SK-N-SH treated with all-trans-retinoic acid at 6 μM for 48 hours (cell line): ENCODE measurements around the gene ROCK2.

Experiments
- ARNTL ChIP-seq: fragments of 450-650 bp; formaldehyde crosslinking; IDR thresholded peaks from 2 replicates; pipeline ENCODE4 v1.5.0; 2020; ENCODE audit warnings: low read depth, mild to moderate bottlenecking, moderate library complexity, borderline replicate concordance
- BACH2 ChIP-seq: fragments of 250-450 bp; sonication (Bioruptor Pico); IDR thresholded peaks from 2 replicates; pipeline ENCODE4 v1.9.0; 2021; ENCODE audit warnings: mild to moderate bottlenecking, borderline replicate concordance
- CSDC2 ChIP-seq: fragments of 250-450 bp; sonication (Bioruptor Pico); IDR thresholded peaks from 2 replicates; pipeline ENCODE4 v1.5.0; 2020; ENCODE audit warnings: mild to moderate bottlenecking, moderate library complexity
- ESRRG ChIP-seq: fragments of 250-450 bp; sonication (Bioruptor Pico); IDR thresholded peaks from 2 replicates; pipeline ENCODE4 v1.6.1; 2021; ENCODE audit warnings: mild to moderate bottlenecking
- ISL1 ChIP-seq: fragments of 250-450 bp; sonication (Bioruptor Pico); IDR thresholded peaks from 2 replicates; pipeline ENCODE4 v2.1.2; 2022; ENCODE audit warnings: mild to moderate bottlenecking, moderate library complexity
- OSR1 ChIP-seq: fragments of 250-450 bp; sonication (Bioruptor Pico); IDR thresholded peaks from 2 replicates; pipeline ENCODE4 v1.8.0; 2022; ENCODE audit warnings: moderate library complexity, mild to moderate bottlenecking, inconsistent platforms
- PATZ1 ChIP-seq: fragments of 250-450 bp; sonication (Bioruptor Pico); IDR thresholded peaks from 2 replicates; pipeline ENCODE4 v1.8.0; 2020; ENCODE audit warnings: mild to moderate bottlenecking, moderate library complexity, borderline replicate concordance
- RARB ChIP-seq: fragments of 250-450 bp; sonication (Bioruptor Pico); IDR thresholded peaks from 2 replicates; pipeline ENCODE4 v1.8.0; 2021; ENCODE audit warnings: mild to moderate bottlenecking, moderate library complexity
- TSHZ2 ChIP-seq: fragments of 250-450 bp; sonication (Bioruptor Pico); IDR thresholded peaks from 2 replicates; pipeline ENCODE4 v1.5.0; 2020; ENCODE audit warnings: mild to moderate bottlenecking, moderate library complexity
- ZFP3 ChIP-seq: fragments of 250-450 bp; sonication (Bioruptor Pico); IDR thresholded peaks from 2 replicates; pipeline ENCODE4 v1.5.0; 2020; ENCODE audit warnings: mild to moderate bottlenecking, moderate library complexity
- ZFP30 ChIP-seq: fragments of 450-650 bp; formaldehyde crosslinking; IDR thresholded peaks from 2 replicates; pipeline ENCODE4 v1.5.0; 2022; ENCODE audit warnings: mild to moderate bottlenecking, moderate library complexity
- ZNF70 ChIP-seq: fragments of 450-650 bp; formaldehyde crosslinking; IDR thresholded peaks from 2 replicates; pipeline ENCODE4 v1.5.0; 2020; ENCODE audit warnings: mild to moderate bottlenecking, moderate library complexity

GRCh38 chr2:11215407-11215806 lies 129.0 kb downstream of the ROCK2 start:
- no peak for TF ChIP-seq ESRRG (CRISPR knock-in tag)
- TF ChIP-seq ZFP3: no peak
- TF ChIP-seq ISL1: no peak
- TF ChIP-seq ARNTL (CRISPR knock-in tag): no peak
- no peak for TF ChIP-seq CSDC2 (CRISPR knock-in tag)
- TF ChIP-seq ZFP30 (CRISPR knock-in tag): no peak
- TF ChIP-seq OSR1 (CRISPR knock-in tag): no peak
- no peak for TF ChIP-seq PATZ1 (CRISPR knock-in tag)
- no peak for TF ChIP-seq RARB
- no peak for TF ChIP-seq BACH2 (CRISPR knock-in tag)
- no peak for TF ChIP-seq ZNF70 (CRISPR knock-in tag)
- no peak for TF ChIP-seq TSHZ2 (CRISPR knock-in tag)
